ENCODE results near the gene TMEM62.
"Not testable (repeated sequence)": the region's sequence is repeated elsewhere in the genome, so short reads cannot be mapped to it uniquely, and the experiment has no call there.

DNA sequence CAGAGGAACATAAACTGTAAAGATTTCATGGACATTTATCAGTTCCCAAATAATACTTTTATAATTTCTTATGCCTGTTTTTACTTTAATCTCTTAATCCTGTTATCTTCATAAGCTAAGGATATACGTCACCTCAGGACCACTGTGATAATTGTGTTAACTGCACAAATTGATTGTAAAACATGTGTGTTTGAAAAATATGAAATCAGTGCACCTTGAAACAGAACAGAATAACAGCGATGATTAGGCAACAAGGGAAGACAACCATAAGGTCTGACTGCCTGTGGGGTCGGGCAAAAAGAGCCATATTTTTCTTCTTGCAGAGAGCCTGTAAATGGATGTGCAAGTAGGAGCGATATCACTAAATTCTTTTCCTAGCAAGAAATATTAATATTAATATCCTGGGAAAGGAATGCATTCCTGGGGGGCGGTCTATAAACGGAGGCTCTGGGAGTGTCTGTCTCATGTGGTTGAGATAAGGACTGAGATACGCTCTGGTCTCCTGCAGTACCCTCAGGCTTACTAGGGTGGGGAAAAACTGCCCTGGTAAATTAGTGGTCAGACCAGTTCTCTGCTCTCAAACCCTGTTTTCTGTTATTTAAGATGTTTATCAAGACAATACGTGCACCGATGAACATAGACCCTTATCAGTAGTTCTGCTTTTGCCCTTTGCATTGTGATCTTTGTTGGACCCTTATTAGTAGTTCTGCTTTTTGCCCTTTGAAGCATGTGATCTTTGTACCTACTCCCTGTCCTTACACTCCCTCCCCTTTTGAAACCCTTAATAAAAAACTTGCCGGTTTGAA, 5.0 kb upstream of the TMEM62 start:
- TF ChIP-seq, protein P1, sequence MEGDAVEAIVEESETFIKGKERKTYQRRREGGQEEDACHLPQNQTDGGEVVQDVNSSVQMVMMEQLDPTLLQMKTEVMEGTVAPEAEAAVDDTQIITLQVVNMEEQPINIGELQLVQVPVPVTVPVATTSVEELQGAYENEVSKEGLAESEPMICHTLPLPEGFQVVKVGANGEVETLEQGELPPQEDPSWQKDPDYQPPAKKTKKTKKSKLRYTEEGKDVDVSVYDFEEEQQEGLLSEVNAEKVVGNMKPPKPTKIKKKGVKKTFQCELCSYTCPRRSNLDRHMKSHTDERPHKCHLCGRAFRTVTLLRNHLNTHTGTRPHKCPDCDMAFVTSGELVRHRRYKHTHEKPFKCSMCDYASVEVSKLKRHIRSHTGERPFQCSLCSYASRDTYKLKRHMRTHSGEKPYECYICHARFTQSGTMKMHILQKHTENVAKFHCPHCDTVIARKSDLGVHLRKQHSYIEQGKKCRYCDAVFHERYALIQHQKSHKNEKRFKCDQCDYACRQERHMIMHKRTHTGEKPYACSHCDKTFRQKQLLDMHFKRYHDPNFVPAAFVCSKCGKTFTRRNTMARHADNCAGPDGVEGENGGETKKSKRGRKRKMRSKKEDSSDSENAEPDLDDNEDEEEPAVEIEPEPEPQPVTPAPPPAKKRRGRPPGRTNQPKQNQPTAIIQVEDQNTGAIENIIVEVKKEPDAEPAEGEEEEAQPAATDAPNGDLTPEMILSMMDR (IDR thresholded peaks at IDR 0.05): not testable (repeated sequence)
- not testable (repeated sequence) for TF ChIP-seq POLR2A, POLR2AphosphoS5 (IDR thresholded peaks at IDR 0.05)
